GM12878 (cell line): Measurements from ENCODE around the gene LMO7. TPM values are rescaled to one million over a fixed set of nuclear protein-coding genes. Genes with fewer than 3 reads are reported as not detected.

Experiments
- ASH2L ChIP-seq: fragments of 300-600, 200-600 bp; sonication (generic); IDR thresholded peaks from 2 replicates; pipeline ENCODE4 v1.6.1; 2017; ENCODE audit warnings: low read depth, mild to moderate bottlenecking, borderline replicate concordance
- CHD2 ChIP-seq: IDR thresholded peaks from 2 replicates; pipeline ENCODE4 v1.6.1; 2011; ENCODE audit warnings: low read depth, low read length, improper control_type of control experiment, borderline replicate concordance
- E4F1 ChIP-seq: fragments of 450-650 bp; IDR thresholded peaks from 2 replicates; pipeline ENCODE4 v1.6.1; 2018; ENCODE audit warnings: borderline replicate concordance, mild to moderate bottlenecking; ENCODE audit not compliant: partially characterized antibody
- NFYA ChIP-seq: IDR thresholded peaks from 2 replicates; pipeline ENCODE4 v1.6.1; 2011; ENCODE audit warnings: low read depth, mild to moderate bottlenecking, low read length, improper control_type of control experiment, borderline replicate concordance
- TCF3 ChIP-seq: IDR thresholded peaks from 2 replicates; pipeline ENCODE4 v1.6.1; 2012; ENCODE audit warnings: low read depth, mild to moderate bottlenecking, low read length, borderline replicate concordance; ENCODE audit not compliant: insufficient read depth
- ZBTB40 ChIP-seq: fragments of 450-650 bp; IDR thresholded peaks from 2 replicates; pipeline ENCODE4 v1.6.1; 2016; ENCODE audit warnings: mild to moderate bottlenecking, moderate library complexity, borderline replicate concordance
- ZNF592 ChIP-seq: fragments of 450-650 bp; IDR thresholded peaks from 2 replicates; pipeline ENCODE4 v1.6.1; 2017; ENCODE audit warnings: mild to moderate bottlenecking, moderate library complexity
- ZNF622 ChIP-seq: fragments of 450-650 bp; IDR thresholded peaks from 2 replicates; pipeline ENCODE4 v1.6.1; 2017; ENCODE audit warnings: mild to moderate bottlenecking, inconsistent platforms
- polyA plus RNA-seq, 11 experiments: library from polyadenylated mRNA; depleted of rRNA in 4 of 11; unstranded in 6 of 11; stranded (reverse) in 5 of 11; fragments of >200 nt; fragmentation: Nextera tagmentation in 4 of 11; fragmentation: Illumina TruSeq in 1 of 11; extraction: Ambion mirVana in 4 of 11; extraction: Trizol in 1 of 11; gene quantifications; 1 replicate in 1 of 11; 2 replicates in 10 of 11; pipeline versions ENCODE4 v1.2.1 to v1.2.3, GENCODE V29; 2011 to 2016; ENCODE audit warnings: inconsistent platforms in 2 of 11, missing spikeins in 2 of 11, low read depth in 1 of 11
- total RNA-seq, 4 experiments: library from RNA; depleted of rRNA in 3 of 4; stranded (reverse); fragments of >200 nt in 3 of 4; fragmentation: Illumina TruSeq in 1 of 4; extraction: Trizol in 1 of 4; gene quantifications; 2 replicates each; pipeline versions ENCODE4 v1.2.1 to v1.2.3, GENCODE V29; 2013 to 2021
- TF ChIP-seq, protein P1 (sequence below): fragments of 450-650 bp; formaldehyde crosslinking; IDR thresholded peaks from 2 replicates; pipeline ENCODE4 v1.5.0; 2022; ENCODE audit warnings: mild to moderate bottlenecking, missing genetic modification characterization

The LMO7 gene
- total and polyA plus RNA-seq, 10 of the 15 experiments (the other 5 are each of a cell fraction or from before 2014, with no cell fraction given): 8.5 to 67.8 (median 36.8) TPM

DNA sequence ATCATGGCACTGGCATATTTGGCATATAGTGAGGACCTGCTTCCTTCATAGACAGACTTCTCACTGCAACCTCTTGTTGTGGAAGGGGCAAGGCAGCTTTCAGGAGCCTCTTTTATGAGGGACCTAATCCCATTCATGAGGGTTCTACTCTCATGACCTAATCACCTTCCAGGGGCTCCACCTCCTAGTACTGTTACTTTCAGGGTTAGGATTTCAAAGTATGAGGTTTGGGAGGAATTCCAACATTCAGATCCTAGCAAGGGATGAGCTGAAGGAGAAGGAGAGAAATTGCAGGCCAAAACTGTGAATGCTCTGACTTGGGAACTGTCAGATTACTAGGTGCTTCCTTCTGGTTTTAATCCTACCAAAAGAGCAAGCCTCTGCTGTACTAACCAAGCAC, 87.8 kb downstream of the LMO7 start (continued):
- TF ChIP-seq, protein P1, sequence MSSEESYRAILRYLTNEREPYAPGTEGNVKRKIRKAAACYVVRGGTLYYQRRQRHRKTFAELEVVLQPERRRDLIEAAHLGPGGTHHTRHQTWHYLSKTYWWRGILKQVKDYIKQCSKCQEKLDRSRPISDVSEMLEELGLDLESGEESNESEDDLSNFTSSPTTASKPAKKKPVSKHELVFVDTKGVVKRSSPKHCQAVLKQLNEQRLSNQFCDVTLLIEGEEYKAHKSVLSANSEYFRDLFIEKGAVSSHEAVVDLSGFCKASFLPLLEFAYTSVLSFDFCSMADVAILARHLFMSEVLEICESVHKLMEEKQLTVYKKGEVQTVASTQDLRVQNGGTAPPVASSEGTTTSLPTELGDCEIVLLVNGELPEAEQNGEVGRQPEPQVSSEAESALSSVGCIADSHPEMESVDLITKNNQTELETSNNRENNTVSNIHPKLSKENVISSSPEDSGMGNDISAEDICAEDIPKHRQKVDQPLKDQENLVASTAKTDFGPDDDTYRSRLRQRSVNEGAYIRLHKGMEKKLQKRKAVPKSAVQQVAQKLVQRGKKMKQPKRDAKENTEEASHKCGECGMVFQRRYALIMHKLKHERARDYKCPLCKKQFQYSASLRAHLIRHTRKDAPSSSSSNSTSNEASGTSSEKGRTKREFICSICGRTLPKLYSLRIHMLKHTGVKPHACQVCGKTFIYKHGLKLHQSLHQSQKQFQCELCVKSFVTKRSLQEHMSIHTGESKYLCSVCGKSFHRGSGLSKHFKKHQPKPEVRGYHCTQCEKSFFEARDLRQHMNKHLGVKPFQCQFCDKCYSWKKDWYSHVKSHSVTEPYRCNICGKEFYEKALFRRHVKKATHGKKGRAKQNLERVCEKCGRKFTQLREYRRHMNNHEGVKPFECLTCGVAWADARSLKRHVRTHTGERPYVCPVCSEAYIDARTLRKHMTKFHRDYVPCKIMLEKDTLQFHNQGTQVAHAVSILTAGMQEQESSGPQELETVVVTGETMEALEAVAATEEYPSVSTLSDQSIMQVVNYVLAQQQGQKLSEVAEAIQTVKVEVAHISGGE (CRISPR knock-in tag): no peak
- TF ChIP-seq TCF3 (no peak), CHD2 (no peak), ZNF622 (no peak), NFYA (no peak), ZBTB40 (no peak), ASH2L (no peak), ZNF592 (no peak), E4F1 (no peak)
